ENCODE results near the gene TOM1L2.
A peak's percentile ranks its signal among the peaks of the same experiment; 100 is the strongest.

The TOM1L2 gene

GRCh38 chr17:17824783-17825614 lies 147.2 kb downstream of the TOM1L2 start:
- no peak overlapping the region for H3K4me3 ChIP-seq (IDR thresholded peaks at IDR 0.05; ENCODE audit: insufficient read depth, low read depth, low read length)
- peaks cover 61% of the 10 kb centered on the region for H3K79me2 ChIP-seq (ENCODE audit: insufficient read depth, low read depth)
- peak overlapping the region; percentile 90 for H3K27ac ChIP-seq
- peaks cover 83% of the 10 kb centered on the region for H3K4me1 ChIP-seq (ENCODE audit: low read depth, poor library complexity, severe bottlenecking)
- no peaks in the 10 kb centered on the region for H3K27me3 ChIP-seq (ENCODE audit: insufficient read depth, low read depth)
- peak overlapping the region; percentile 63 for H3K4me2 ChIP-seq
- H4K20me1 ChIP-seq (ENCODE audit: insufficient read depth), result no peaks in the 10 kb centered on the region
- no peak overlapping the region for H2AFZ ChIP-seq (ENCODE audit: low read depth)
- no peaks in the 10 kb centered on the region for H3K36me3 ChIP-seq (ENCODE audit: insufficient read depth)
- no peak for TF ChIP-seq CTCF (conservative IDR thresholded peaks at IDR 0.05; ENCODE audit: low read depth, low read length)
- H3K9ac ChIP-seq, result peak overlapping the region; percentile 56; the same call in 1 of the 2 replicates

GRCh38 chr17:17824119-17824782 lies 147.9 kb downstream of the TOM1L2 start:
- Histone ChIP-seq H4K20me1 (ENCODE audit: insufficient read depth) (no peaks in the 10 kb centered on the region), H3K4me2 (peak overlapping the region; percentile 63), H3K36me3 (ENCODE audit: insufficient read depth) (no peaks in the 10 kb centered on the region), H3K4me3 (IDR thresholded peaks at IDR 0.05; ENCODE audit: insufficient read depth, low read depth, low read length) (no peak overlapping the region), H3K27me3 (ENCODE audit: insufficient read depth, low read depth) (no peaks in the 10 kb centered on the region), H2AFZ (ENCODE audit: low read depth) (peak overlapping the region; percentile 36; the same call in 1 of the 2 replicates), H3K27ac (peak overlapping the region; percentile 90), H3K9ac (peak overlapping the region; percentile 56; the same call in 1 of the 2 replicates), H3K79me2 (ENCODE audit: insufficient read depth, low read depth) (peaks cover 55% of the 10 kb centered on the region), H3K4me1 (ENCODE audit: low read depth, poor library complexity, severe bottlenecking) (peaks cover 82% of the 10 kb centered on the region)
- no peak for TF ChIP-seq CTCF (conservative IDR thresholded peaks at IDR 0.05; ENCODE audit: low read depth, low read length)

- no peaks in the 10 kb centered on the region for H4K20me1 ChIP-seq (ENCODE audit: insufficient read depth)
- H3K36me3 ChIP-seq (ENCODE audit: insufficient read depth), result no peaks in the 10 kb centered on the region
- no peak for TF ChIP-seq CTCF (conservative IDR thresholded peaks at IDR 0.05; ENCODE audit: low read depth, low read length)
- peak overlapping the region; percentile 90 for H3K27ac ChIP-seq
- H3K9ac ChIP-seq, result peak overlapping the region; percentile 56; the same call in 1 of the 2 replicates
- peak overlapping the region; percentile 36; the same call in 1 of the 2 replicates for H2AFZ ChIP-seq (ENCODE audit: low read depth)
- peaks cover 55% of the 10 kb centered on the region for H3K79me2 ChIP-seq (ENCODE audit: insufficient read depth, low read depth)
- H3K4me1 ChIP-seq (ENCODE audit: low read depth, poor library complexity, severe bottlenecking), result peaks cover 80% of the 10 kb centered on the region
- no peaks in the 10 kb centered on the region for H3K27me3 ChIP-seq (ENCODE audit: insufficient read depth, low read depth)
- peak overlapping the region; percentile 86 for H3K4me2 ChIP-seq
- H3K4me3 ChIP-seq (IDR thresholded peaks at IDR 0.05; ENCODE audit: insufficient read depth, low read depth, low read length), result no peak overlapping the region
Measured at GRCh38 chr17:17823433-17824118, 148.6 kb downstream of the TOM1L2 start.

- Histone ChIP-seq H3K79me2 (ENCODE audit: insufficient read depth, low read depth) (peaks cover 55% of the 10 kb centered on the region), H3K27ac (peak overlapping the region; percentile 33), H3K9ac (peak overlapping the region; percentile 44), H2AFZ (ENCODE audit: low read depth) (no peak overlapping the region), H3K4me3 (IDR thresholded peaks at IDR 0.05; ENCODE audit: insufficient read depth, low read depth, low read length) (no peak overlapping the region), H3K4me2 (peak overlapping the region; percentile 86), H4K20me1 (ENCODE audit: insufficient read depth) (no peaks in the 10 kb centered on the region), H3K4me1 (ENCODE audit: low read depth, poor library complexity, severe bottlenecking) (peaks cover 77% of the 10 kb centered on the region), H3K36me3 (ENCODE audit: insufficient read depth) (no peaks in the 10 kb centered on the region), H3K27me3 (ENCODE audit: insufficient read depth, low read depth) (no peaks in the 10 kb centered on the region)
- no peak for TF ChIP-seq CTCF (conservative IDR thresholded peaks at IDR 0.05; ENCODE audit: low read depth, low read length)
Measured at GRCh38 chr17:17822616-17823015, 149.6 kb downstream of the TOM1L2 start.
